Left lung (tissue), 10 donors: ENCODE results near the gene DAB1. TPM values are rescaled to one million over a fixed set of nuclear protein-coding genes. Genes with fewer than 3 reads are reported as not detected.

ENCODE experiments used
- ATAC-seq: fragments of 200-7000 bp; cut with Tn5 transposase; one replicate; pipeline ENCODE4 v1.9.1; 2020; ENCODE audit warnings: moderate library complexity
- DNase-seq, 4 donors: peaks; one replicate each; pipeline ENCODE4 v3.0.0-alpha.2; 2013 to 2020
- H3K27ac ChIP-seq, 2 donors: fragments of 200-600 bp; sonication (generic) in 1 of 2; one replicate each; pipeline versions ENCODE4 v1.5.0 to v1.8.0; 2020 to 2021
- H3K27me3 ChIP-seq, 2 donors: fragments of 200-600 bp; sonication (generic) in 1 of 2; one replicate each; pipeline versions ENCODE4 v1.5.0 to v1.8.0; 2020 to 2021
- H3K36me3 ChIP-seq, 2 donors: fragments of 200-600 bp; sonication (generic) in 1 of 2; one replicate each; pipeline versions ENCODE4 v1.5.0 to v1.8.0; 2020 to 2021
- H3K4me1 ChIP-seq, 2 donors: fragments of 200-600 bp; one replicate each; pipeline ENCODE4 v1.8.0; 2021
- H3K4me3 ChIP-seq, 2 donors: fragments of 200-600 bp; sonication (generic) in 1 of 2; one replicate each; pipeline versions ENCODE4 v1.5.0 to v1.8.0; 2020 to 2021; ENCODE audit warnings: mild to moderate bottlenecking in 1 of 2
- H3K9me3 ChIP-seq, 2 donors: fragments of 200-600 bp; sonication (generic) in 1 of 2; one replicate each; pipeline versions ENCODE4 v1.5.0 to v1.8.0; 2020 to 2021
- CTCF ChIP-seq, 2 donors: fragments of 200-600 bp; sonication (generic) in 1 of 2; IDR thresholded peaks; one replicate each; pipeline versions ENCODE4 v1.5.0 to v1.8.0; 2021; ENCODE audit warnings: antibody characterized with exemption in 2 of 2
- intact Hi-C, 2 donors: fragments of 100-400 bp; cut with DNase I; formaldehyde crosslinking; loops; one replicate each; pipeline versions ENCODE4 v1.11.2 to v1.14.2; 2022
- polyA plus RNA-seq, 6 donors: library from polyadenylated mRNA; unstranded; fragments of 120-200 nt; gene quantifications; one replicate each; pipeline ENCODE4 v1.2.1, GENCODE V29; 2013; ENCODE audit not compliant: insufficient read length in 6 of 6
- total RNA-seq, 2 donors: library from RNA; stranded (reverse); fragmentation: NEBNext Ultra II Directional; extraction: Animal tissue kit (Norgen Biotek cat#: 25700); gene quantifications; one replicate each; pipeline ENCODE4 v1.2.1, GENCODE V29; 2021
- donor health status: DM: no; HTN: yes; CAD: no.
- donor health status: DM: no; HTN: no; CAD: no.

DAB1 gene
- total and polyA plus RNA-seq, 8 donors: 0.17 to 1.7 (median 1.1) TPM

- H3K27me3 ChIP-seq: no peaks in the 10 kb centered on the region
- DNase-seq (no peak), ATAC-seq (no peak)
- H3K36me3 ChIP-seq: no peaks in the 10 kb centered on the region
- TF ChIP-seq CTCF (IDR thresholded peaks at IDR 0.05): no peak
- no peaks in the 10 kb centered on the region for H3K9me3 ChIP-seq
- no peaks in the 10 kb centered on the region for H3K4me1 ChIP-seq
- H3K27ac ChIP-seq: no peak overlapping the region
- no peak overlapping the region for H3K4me3 ChIP-seq
- intact Hi-C loops: no loop called here
These were observed 382.0 kb downstream of the DAB1 start for GRCh38 chr1:57041901-57042300.

GRCh38 chr1:57040811-57041210 lies 383.0 kb downstream of the DAB1 start:
- no peak for TF ChIP-seq CTCF (IDR thresholded peaks at IDR 0.05)
- ATAC-seq (no peak), DNase-seq (no peak)
- Histone ChIP-seq H3K27ac (no peak overlapping the region), H3K36me3 (no peaks in the 10 kb centered on the region), H3K27me3 (no peaks in the 10 kb centered on the region), H3K9me3 (no peaks in the 10 kb centered on the region), H3K4me1 (no peaks in the 10 kb centered on the region), H3K4me3 (no peak overlapping the region)
- intact Hi-C loops: no loop called here

- TF ChIP-seq CTCF (IDR thresholded peaks at IDR 0.05): no peak
- no peaks in the 10 kb centered on the region for H3K27me3 ChIP-seq
- no peaks in the 10 kb centered on the region for H3K9me3 ChIP-seq
- DNase-seq: no peak
- no peaks in the 10 kb centered on the region for H3K36me3 ChIP-seq
- intact Hi-C loops: no loop called here
- ATAC-seq: no peak
- no peak overlapping the region for H3K27ac ChIP-seq
- no peaks in the 10 kb centered on the region for H3K4me1 ChIP-seq
- no peak overlapping the region for H3K4me3 ChIP-seq
These were observed 386.9 kb downstream of the DAB1 start for GRCh38 chr1:57036641-57037579.

GRCh38 chr1:57034713-57035112 lies 389.1 kb downstream of the DAB1 start:
- ATAC-seq: no peak
- no peak for DNase-seq
- intact Hi-C loops: no loop called here

More at GRCh38 chr1:57034713-57035112, 389.1 kb downstream of the DAB1 start:
- Histone ChIP-seq H3K9me3 (no peaks in the 10 kb centered on the region), H3K4me3 (no peak overlapping the region), H3K36me3 (no peaks in the 10 kb centered on the region), H3K27ac (no peak overlapping the region), H3K4me1 (no peaks in the 10 kb centered on the region), H3K27me3 (no peaks in the 10 kb centered on the region)
- TF ChIP-seq CTCF (IDR thresholded peaks at IDR 0.05): no peak
